ENCODE measurements around the gene GAS2L2.

The GAS2L2 gene

DNA sequence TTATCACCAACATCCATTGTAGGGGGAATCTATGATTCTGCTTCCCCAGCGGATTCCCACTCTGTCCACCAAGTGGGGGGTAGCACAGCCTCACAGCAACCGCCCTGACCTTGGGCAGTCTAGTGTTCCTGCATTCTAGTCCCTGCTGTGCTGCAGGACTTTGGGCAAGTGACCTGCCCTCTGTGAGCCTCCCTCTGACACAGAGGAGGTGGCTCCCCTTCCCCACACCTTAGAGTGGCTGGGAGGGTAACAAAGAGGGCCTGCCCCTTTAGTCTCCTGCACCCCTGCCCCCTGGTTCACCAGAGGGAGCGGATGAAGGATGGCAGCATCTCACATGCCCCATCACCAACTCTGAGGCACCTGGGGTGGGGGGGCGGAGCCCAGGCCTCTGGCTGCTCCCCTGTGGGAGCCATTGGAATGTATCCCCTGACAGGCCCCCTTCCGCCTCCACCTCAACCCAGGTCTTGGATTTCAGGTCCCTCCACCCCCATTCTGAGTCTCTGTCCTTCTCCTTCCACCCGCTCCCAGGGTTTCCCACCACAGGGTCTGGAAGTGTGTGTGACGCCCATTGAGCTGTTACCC, 10.1 kb downstream of the GAS2L2 start:
- Histone ChIP-seq H3K4me1 (ENCODE audit: control insufficient read depth, low read depth, low read length) (no peaks in the 10 kb centered on the region), H3K4me3 (ENCODE audit: low read length) (no peak overlapping the region), H3K36me3 (ENCODE audit: control insufficient read depth, low read depth, low read length) (no peaks in the 10 kb centered on the region), H3K9ac (ENCODE audit: low read length) (no peak overlapping the region), H3K27me3 (ENCODE audit: control insufficient read depth, insufficient read depth, low read length) (peaks cover 49% of the 10 kb centered on the region), H3K27ac (ENCODE audit: low read length) (no peak overlapping the region), H3K9me3 (ENCODE audit: control insufficient read depth, low read depth, low read length) (no peaks in the 10 kb centered on the region)

DNA sequence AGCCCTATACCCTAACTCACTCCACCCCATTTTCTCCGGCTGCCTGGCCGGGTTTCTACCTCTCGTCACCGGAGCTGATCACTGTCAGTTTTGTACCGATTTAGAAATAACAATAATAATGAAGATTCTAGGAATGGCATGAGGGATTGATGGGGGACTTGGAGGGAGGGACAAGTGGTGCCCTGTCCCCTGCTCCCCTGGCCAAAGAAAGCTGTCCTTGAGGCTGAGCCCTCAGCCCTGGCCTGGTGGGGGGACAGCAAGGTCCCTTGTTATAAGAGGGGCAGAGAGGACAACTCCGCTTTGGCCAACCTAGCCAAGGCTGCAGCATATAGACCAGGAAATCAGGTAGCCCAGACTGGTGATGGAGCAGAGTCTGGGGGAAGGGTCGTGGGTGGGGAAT, 10.5 kb downstream of the GAS2L2 start:
- H3K9ac ChIP-seq (ENCODE audit: low read length), result no peak overlapping the region
- H3K27me3 ChIP-seq (ENCODE audit: control insufficient read depth, insufficient read depth, low read length), result peaks cover 49% of the 10 kb centered on the region
- H3K9me3 ChIP-seq (ENCODE audit: control insufficient read depth, low read depth, low read length), result no peaks in the 10 kb centered on the region
- no peaks in the 10 kb centered on the region for H3K4me1 ChIP-seq (ENCODE audit: control insufficient read depth, low read depth, low read length)
- no peak overlapping the region for H3K4me3 ChIP-seq (ENCODE audit: low read length)
- no peak overlapping the region for H3K27ac ChIP-seq (ENCODE audit: low read length)
- no peaks in the 10 kb centered on the region for H3K36me3 ChIP-seq (ENCODE audit: control insufficient read depth, low read depth, low read length)

GRCh38 chr17:35740997-35741931, 11.8 kb downstream of the GAS2L2 start:
- H3K4me3 ChIP-seq (ENCODE audit: low read length), result peak overlapping the region; percentile 31
- H3K9me3 ChIP-seq (ENCODE audit: control insufficient read depth, low read depth, low read length), result no peaks in the 10 kb centered on the region
- H3K27me3 ChIP-seq (ENCODE audit: control insufficient read depth, insufficient read depth, low read length), result peaks cover 49% of the 10 kb centered on the region
- H3K4me1 ChIP-seq (ENCODE audit: control insufficient read depth, low read depth, low read length), result no peaks in the 10 kb centered on the region
- no peak overlapping the region for H3K9ac ChIP-seq (ENCODE audit: low read length)
- no peaks in the 10 kb centered on the region for H3K36me3 ChIP-seq (ENCODE audit: control insufficient read depth, low read depth, low read length)
- H3K27ac ChIP-seq (ENCODE audit: low read length), result no peak overlapping the region

GRCh38 chr17:35740216-35740615, 12.8 kb downstream of the GAS2L2 start:
- Histone ChIP-seq H3K4me1 (ENCODE audit: control insufficient read depth, low read depth, low read length) (no peaks in the 10 kb centered on the region), H3K27me3 (ENCODE audit: control insufficient read depth, insufficient read depth, low read length) (peaks cover 49% of the 10 kb centered on the region), H3K4me3 (ENCODE audit: low read length) (no peak overlapping the region), H3K27ac (ENCODE audit: low read length) (no peak overlapping the region), H3K9ac (ENCODE audit: low read length) (no peak overlapping the region), H3K36me3 (ENCODE audit: control insufficient read depth, low read depth, low read length) (no peaks in the 10 kb centered on the region), H3K9me3 (ENCODE audit: control insufficient read depth, low read depth, low read length) (no peaks in the 10 kb centered on the region)

GRCh38 chr17:35738519-35739133, 14.4 kb downstream of the GAS2L2 start:
- no peak overlapping the region for H3K27ac ChIP-seq (ENCODE audit: low read length)
- no peaks in the 10 kb centered on the region for H3K9me3 ChIP-seq (ENCODE audit: control insufficient read depth, low read depth, low read length)
- no peak overlapping the region for H3K4me3 ChIP-seq (ENCODE audit: low read length)
- no peak overlapping the region for H3K9ac ChIP-seq (ENCODE audit: low read length)
- no peaks in the 10 kb centered on the region for H3K4me1 ChIP-seq (ENCODE audit: control insufficient read depth, low read depth, low read length)
- no peaks in the 10 kb centered on the region for H3K36me3 ChIP-seq (ENCODE audit: control insufficient read depth, low read depth, low read length)
- peaks cover 49% of the 10 kb centered on the region for H3K27me3 ChIP-seq (ENCODE audit: control insufficient read depth, insufficient read depth, low read length)

DNA sequence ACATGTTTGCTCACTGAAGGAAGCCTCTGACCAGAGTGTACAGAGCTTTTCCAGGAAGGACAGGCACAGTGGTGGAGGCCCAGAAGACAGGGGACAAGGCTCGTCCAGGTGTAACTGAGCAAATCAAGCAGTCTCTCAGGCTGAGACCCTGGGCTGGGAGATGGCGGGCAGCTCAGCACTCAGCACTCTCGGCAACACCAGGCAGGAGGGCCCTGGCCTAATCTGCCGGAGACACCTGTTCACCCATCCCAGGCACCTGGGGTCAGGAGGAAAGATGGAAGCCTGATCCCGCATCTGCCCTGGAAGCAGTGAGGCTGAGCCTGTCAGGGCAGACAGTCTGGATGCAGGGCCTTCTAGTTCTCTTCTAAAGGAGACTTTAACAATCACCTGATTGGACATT, 16.8 kb downstream of the GAS2L2 start:
- Histone ChIP-seq H3K4me1 (ENCODE audit: control insufficient read depth, low read depth, low read length) (peaks cover under 1% of the 10 kb centered on the region), H3K36me3 (ENCODE audit: control insufficient read depth, low read depth, low read length) (no peaks in the 10 kb centered on the region), H3K4me3 (ENCODE audit: low read length) (no peak overlapping the region), H3K9ac (ENCODE audit: low read length) (no peak overlapping the region), H3K9me3 (ENCODE audit: control insufficient read depth, low read depth, low read length) (no peaks in the 10 kb centered on the region), H3K27ac (ENCODE audit: low read length) (no peak overlapping the region), H3K27me3 (ENCODE audit: control insufficient read depth, insufficient read depth, low read length) (peaks cover 34% of the 10 kb centered on the region)

DNA sequence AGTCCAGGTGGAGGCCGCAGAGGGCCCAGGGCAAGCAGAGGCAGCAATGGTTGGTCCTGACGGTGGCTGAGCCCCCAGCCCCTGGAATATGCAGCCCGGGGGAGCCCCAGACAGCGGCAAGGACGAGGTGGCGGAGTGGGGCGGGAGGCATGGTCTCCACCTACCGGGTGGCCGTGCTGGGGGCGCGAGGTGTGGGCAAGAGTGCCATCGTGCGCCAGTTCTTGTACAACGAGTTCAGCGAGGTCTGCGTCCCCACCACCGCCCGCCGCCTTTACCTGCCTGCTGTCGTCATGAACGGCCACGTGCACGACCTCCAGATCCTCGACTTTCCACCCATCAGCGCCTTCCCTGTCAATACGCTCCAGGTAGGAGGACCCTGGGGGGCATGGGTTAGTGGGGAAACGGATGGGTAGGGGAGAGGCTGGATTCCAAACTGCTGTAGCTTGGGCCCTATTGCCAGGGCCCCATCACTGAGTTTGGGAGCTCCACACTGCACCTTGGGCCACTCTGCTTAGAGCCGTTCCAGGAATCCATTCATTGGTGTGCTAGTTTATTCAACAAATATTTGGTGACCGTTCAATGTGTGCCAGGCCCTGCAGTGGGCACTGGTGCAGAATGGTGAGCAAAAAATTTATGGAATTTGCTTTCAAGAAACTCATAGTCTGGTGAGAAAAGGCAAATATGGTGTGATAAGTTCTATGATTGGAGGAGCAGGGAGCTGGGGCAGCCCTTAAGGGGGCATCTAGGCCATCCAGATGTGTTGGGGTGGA, 17.8 kb downstream of the GAS2L2 start:
- Histone ChIP-seq H3K36me3 (ENCODE audit: control insufficient read depth, low read depth, low read length) (no peaks in the 10 kb centered on the region), H3K27ac (ENCODE audit: low read length) (no peak overlapping the region), H3K4me1 (ENCODE audit: control insufficient read depth, low read depth, low read length) (peaks cover 4% of the 10 kb centered on the region), H3K9me3 (ENCODE audit: control insufficient read depth, low read depth, low read length) (no peaks in the 10 kb centered on the region), H3K4me3 (ENCODE audit: low read length) (no peak overlapping the region), H3K27me3 (ENCODE audit: control insufficient read depth, insufficient read depth, low read length) (peaks cover 28% of the 10 kb centered on the region), H3K9ac (ENCODE audit: low read length) (no peak overlapping the region)

DNA sequence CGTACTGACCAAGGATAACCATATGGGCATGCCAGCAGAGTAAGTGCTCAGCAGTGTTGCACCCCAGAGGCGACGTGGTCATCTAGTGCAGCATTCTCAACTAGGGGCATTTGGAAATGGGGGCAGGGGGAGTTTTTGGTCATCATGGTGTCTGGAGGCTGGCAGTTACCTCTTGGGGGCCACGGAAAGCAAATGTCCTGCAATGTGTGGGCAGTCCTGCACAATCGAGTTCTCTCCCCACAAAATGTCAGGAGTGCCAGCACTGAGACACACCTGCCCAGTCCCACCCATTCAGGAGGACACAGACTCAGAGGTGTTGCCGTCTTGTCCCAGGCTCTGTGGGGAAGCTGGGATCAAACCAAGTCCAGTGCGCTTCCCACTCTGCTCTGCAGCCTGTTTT, 18.6 kb downstream of the GAS2L2 start:
- H3K4me1 ChIP-seq (ENCODE audit: control insufficient read depth, low read depth, low read length), result peaks cover 9% of the 10 kb centered on the region
- H3K36me3 ChIP-seq (ENCODE audit: control insufficient read depth, low read depth, low read length), result no peaks in the 10 kb centered on the region
- H3K27me3 ChIP-seq (ENCODE audit: control insufficient read depth, insufficient read depth, low read length), result peaks cover 20% of the 10 kb centered on the region
- H3K9me3 ChIP-seq (ENCODE audit: control insufficient read depth, low read depth, low read length), result no peaks in the 10 kb centered on the region
- H3K27ac ChIP-seq (ENCODE audit: low read length), result no peak overlapping the region
- no peak overlapping the region for H3K4me3 ChIP-seq (ENCODE audit: low read length)
- H3K9ac ChIP-seq (ENCODE audit: low read length), result no peak overlapping the region

GRCh38 chr17:35733366-35733765, 19.7 kb downstream of the GAS2L2 start:
- no peak overlapping the region for H3K9ac ChIP-seq (ENCODE audit: low read length)
- no peak overlapping the region for H3K27ac ChIP-seq (ENCODE audit: low read length)
- peaks cover 11% of the 10 kb centered on the region for H3K4me1 ChIP-seq (ENCODE audit: control insufficient read depth, low read depth, low read length)
- no peak overlapping the region for H3K4me3 ChIP-seq (ENCODE audit: low read length)
- no peaks in the 10 kb centered on the region for H3K9me3 ChIP-seq (ENCODE audit: control insufficient read depth, low read depth, low read length)
- peaks cover 10% of the 10 kb centered on the region for H3K27me3 ChIP-seq (ENCODE audit: control insufficient read depth, insufficient read depth, low read length)
- no peaks in the 10 kb centered on the region for H3K36me3 ChIP-seq (ENCODE audit: control insufficient read depth, low read depth, low read length)

DNA sequence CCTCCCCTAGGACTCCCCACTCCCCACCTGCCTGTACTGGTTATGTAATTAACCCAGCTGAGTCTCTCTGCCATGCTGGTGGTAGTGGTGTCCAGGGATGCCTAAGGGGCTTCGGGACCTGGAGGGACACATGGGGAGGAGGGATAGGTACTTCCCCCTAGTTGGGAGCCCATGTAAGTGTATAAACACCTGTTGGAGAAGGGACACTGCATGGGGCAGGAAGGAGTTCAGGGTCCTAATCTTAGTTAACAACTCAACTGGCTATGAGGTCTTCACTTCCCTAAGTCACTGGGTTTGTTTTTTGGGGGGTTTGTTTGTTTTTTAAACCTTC, 20.3 kb downstream of the GAS2L2 start:
- peaks cover 8% of the 10 kb centered on the region for H3K27me3 ChIP-seq (ENCODE audit: control insufficient read depth, insufficient read depth, low read length)
- no peak overlapping the region for H3K27ac ChIP-seq (ENCODE audit: low read length)
- H3K36me3 ChIP-seq (ENCODE audit: control insufficient read depth, low read depth, low read length), result no peaks in the 10 kb centered on the region
- no peaks in the 10 kb centered on the region for H3K9me3 ChIP-seq (ENCODE audit: control insufficient read depth, low read depth, low read length)
- peak overlapping the region; percentile 65 for H3K4me3 ChIP-seq (ENCODE audit: low read length)
- no peak overlapping the region for H3K9ac ChIP-seq (ENCODE audit: low read length)
- H3K4me1 ChIP-seq (ENCODE audit: control insufficient read depth, low read depth, low read length), result peaks cover 11% of the 10 kb centered on the region

All from iPS-18a (cell line).